H54 (cell line): ENCODE data around the gene IMP4.

Experiments
- DNase-seq: peaks from one replicate; pipeline ENCODE4 v3.0.0; 2011; ENCODE audit warnings: low spot score, mixed read lengths; ENCODE audit not compliant: insufficient read length
- FAIRE-seq: peaks from 3 replicates; lab custom pipeline; 2011; peaks lifted over from hg19 to GRCh38; lab: Jason Lieb, UNC
- POLR2A ChIP-seq: IDR thresholded peaks from 2 replicates; pipeline ENCODE4 v1.6.1; 2011; ENCODE audit warnings: low read depth, mild to moderate bottlenecking, low read length

IMP4 gene

GRCh38 chr2:130342020-130342532, 621 bp upstream of the IMP4 start:
- FAIRE-seq (peak; percentile 86), DNase-seq (peak; percentile 91)
- TF ChIP-seq POLR2A = peak; percentile 27; the same call in 1 of the 2 replicates

- DNase-seq (no peak), FAIRE-seq (no peak)
- TF ChIP-seq POLR2A = no peak
Observed at GRCh38 chr2:130344578-130344977, 1.9 kb downstream of the IMP4 start.

- DNase-seq = no peak
Observed at GRCh38 chr2:130345091-130345490, 2.4 kb downstream of the IMP4 start.

GRCh38 chr2:130345611-130346010, 2.9 kb downstream of the IMP4 start:
- FAIRE-seq = no peak
- no peak for DNase-seq
- TF ChIP-seq POLR2A = no peak

More at GRCh38 chr2:130345091-130345490, 2.4 kb downstream of the IMP4 start:
- TF ChIP-seq POLR2A = no peak
- FAIRE-seq = no peak

- TF ChIP-seq POLR2A = no peak
- FAIRE-seq = no peak
- DNase-seq = no peak
Observed at GRCh38 chr2:130346041-130346740, 3.5 kb downstream of the IMP4 start.

DNA sequence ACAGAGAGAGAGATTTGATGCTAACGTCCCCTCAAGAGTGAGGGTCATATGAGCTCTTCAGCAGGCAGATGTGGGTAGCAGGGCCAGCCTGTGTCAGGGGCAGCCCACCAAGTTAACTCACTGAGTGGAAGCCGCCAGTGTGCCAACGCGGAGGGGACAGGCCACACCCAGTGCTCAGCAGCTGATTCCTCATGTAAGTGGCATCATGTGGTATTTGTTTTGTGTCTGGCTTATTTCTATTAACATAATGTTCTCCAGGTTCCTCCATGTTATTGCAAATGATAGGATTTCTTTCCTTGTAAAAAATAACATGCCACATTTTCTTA, 4.0 kb downstream of the IMP4 start:
- FAIRE-seq = no peak
- DNase-seq = no peak
- TF ChIP-seq POLR2A = no peak

DNA sequence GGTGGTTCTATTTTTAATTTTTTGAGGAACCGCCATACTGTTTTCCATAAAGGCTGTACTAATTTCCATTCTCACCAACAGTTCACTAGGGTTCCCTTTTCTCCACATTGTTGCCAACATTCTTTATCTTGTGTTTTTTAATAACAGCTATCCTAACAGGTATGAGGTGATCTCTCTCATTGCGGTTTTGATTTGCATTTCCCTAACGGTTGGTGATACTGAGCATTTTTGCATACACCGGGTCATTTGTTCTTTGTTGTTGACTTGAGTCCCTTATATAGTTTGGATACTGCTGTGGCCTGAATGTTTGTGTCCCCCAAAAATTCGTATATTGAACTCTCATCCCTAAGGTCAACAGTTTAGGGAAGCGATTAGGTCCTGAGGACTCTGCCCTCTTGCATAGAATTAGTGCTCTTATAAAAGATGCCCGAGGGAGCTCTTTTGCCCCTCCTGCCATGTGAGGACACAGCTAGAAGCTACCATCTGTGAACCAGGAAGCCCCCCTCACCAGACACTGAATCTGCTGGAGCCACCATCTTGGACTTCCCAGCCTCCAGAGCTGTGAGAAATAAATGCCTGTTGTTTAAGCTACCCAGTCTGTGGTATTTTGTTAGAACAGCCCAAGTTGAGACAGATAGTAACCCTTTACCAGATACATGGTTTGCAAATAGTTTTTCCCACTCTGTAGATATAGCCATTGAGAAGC, 4.7 kb downstream of the IMP4 start:
- no peak for FAIRE-seq
- TF ChIP-seq POLR2A = no peak
- no peak for DNase-seq

GRCh38 chr2:130349174-130349573, 6.5 kb downstream of the IMP4 start:
- FAIRE-seq (no peak), DNase-seq (no peak)
- TF ChIP-seq POLR2A = no peak

DNA sequence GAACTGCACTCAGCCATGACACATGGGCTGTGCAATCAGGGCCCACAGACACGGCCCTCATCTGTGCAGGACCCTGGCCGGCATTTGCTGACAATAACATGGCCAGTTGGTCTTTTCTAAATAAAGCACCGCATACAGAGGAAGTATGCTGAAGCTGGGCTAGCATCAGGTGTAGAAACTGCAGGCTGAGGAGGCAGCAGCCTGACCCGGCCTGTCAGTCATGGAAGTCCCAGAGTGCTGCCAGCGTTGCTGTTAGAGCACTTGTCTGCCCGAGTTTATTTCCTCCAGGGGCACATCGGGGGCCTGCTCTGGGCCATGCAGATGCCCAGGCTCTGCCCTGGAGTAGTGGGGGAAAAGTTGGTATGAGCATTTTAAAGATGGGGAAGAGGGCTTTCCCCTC, 9.0 kb downstream of the IMP4 start:
- no peak for TF ChIP-seq POLR2A
- FAIRE-seq (no peak), DNase-seq (no peak)

- FAIRE-seq = no peak
- no peak for TF ChIP-seq POLR2A
- no peak for DNase-seq
Observed at GRCh38 chr2:130352237-130352636, 9.5 kb downstream of the IMP4 start.

DNA sequence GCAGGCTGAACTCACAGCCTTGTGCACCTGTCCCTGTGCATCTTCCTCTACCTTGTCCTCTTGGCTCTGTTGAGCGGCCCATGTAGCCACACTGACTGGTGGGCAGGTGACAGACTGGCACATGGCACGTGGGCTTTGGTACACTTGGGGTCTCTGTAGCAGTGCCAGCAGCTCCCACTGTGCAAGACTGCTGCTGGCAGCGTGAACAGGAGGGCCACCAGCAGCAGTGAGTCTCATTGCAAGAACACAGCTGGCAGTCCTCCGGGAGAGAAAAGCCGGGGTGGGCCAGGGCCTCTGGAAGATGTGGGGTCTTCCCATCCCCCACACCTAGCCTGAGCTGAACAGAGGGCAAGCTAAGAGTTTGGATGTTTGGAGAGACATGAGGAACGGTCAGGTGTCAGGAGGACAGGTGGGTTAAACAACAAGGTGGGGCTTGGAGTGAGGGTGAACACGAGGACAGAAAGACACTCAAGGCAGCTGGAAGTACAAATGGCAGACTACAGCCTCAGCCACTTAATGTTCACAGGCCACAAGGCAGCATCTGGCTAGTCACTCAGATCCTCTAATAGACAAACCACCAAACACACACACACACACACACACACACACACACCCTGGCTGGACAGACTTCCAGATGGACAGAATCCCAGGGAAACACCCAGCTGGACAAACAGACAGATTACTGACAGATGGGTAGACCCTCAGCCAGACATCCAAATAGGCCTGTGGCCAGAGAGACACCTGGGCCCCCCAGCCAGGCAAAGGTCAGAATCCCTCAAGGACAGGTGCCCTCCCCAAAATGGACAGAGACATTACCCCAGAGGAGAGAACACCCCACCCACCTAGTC, 10.8 kb downstream of the IMP4 start:
- FAIRE-seq (no peak), DNase-seq (no peak)
- TF ChIP-seq POLR2A = no peak

DNA sequence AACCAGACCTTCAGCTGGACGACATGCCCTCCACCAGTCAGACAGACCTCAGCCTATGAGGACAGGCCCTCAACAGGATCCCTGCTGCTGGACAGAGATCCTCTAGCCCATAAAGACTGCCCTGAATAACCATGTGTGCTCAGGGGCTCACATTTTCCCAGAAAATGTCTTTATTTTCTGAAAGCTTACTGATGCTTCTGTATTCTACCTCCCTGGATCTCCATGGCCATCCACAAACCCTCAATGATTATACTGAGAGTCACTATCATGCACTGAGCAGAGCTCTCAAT, 11.4 kb downstream of the IMP4 start:
- TF ChIP-seq POLR2A = no peak
- FAIRE-seq (no peak), DNase-seq (no peak)

- no peak for TF ChIP-seq POLR2A
Observed at GRCh38 chr2:130355172-130355577, 12.5 kb downstream of the IMP4 start.

More at GRCh38 chr2:130355172-130355577, 12.5 kb downstream of the IMP4 start:
- DNase-seq = no peak
- FAIRE-seq = no peak
